Stimulated activated CD8-positive, alpha-beta memory T cell treated with anti-CD3 and anti-CD28 coated beads, Interleukin-2, amount 100 ng/mL, for 48 hours (primary cell): ENCODE results near the gene TMPRSS7.

ENCODE experiments used
- DNase-seq, 2 donors: peaks; one replicate each; pipeline ENCODE4 v3.0.0-alpha.2; 2020; ENCODE audit warnings: low read depth in 2 of 2

Gene TMPRSS7, protein sequence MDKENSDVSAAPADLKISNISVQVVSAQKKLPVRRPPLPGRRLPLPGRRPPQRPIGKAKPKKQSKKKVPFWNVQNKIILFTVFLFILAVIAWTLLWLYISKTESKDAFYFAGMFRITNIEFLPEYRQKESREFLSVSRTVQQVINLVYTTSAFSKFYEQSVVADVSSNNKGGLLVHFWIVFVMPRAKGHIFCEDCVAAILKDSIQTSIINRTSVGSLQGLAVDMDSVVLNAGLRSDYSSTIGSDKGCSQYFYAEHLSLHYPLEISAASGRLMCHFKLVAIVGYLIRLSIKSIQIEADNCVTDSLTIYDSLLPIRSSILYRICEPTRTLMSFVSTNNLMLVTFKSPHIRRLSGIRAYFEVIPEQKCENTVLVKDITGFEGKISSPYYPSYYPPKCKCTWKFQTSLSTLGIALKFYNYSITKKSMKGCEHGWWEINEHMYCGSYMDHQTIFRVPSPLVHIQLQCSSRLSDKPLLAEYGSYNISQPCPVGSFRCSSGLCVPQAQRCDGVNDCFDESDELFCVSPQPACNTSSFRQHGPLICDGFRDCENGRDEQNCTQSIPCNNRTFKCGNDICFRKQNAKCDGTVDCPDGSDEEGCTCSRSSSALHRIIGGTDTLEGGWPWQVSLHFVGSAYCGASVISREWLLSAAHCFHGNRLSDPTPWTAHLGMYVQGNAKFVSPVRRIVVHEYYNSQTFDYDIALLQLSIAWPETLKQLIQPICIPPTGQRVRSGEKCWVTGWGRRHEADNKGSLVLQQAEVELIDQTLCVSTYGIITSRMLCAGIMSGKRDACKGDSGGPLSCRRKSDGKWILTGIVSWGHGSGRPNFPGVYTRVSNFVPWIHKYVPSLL

DNA sequence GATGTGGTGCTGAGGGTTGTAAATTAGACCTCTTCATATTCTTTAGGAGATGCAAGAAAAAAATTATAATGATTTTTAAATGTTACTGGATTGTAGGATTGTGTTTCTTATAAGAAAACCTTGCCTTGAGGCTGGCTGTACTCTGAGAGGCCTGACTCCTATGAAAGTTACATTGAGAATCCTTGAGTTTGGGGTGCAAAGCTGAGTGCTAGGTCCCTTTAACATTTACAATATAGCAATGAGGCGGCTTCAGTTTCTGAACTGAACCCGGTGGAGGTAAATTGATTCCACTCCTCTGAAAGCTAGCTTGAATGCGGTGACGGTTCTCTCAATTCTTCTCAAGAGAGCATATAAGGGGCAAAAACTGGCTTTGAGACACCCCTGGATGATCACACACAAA is at the start of gene TMPRSS7:
TSS of gene TMPRSS7 (plus strand) at position 301 of the 400 bp plus-strand sequence. CDS start 110 bp downstream, outside the sequence.
- no peak for DNase-seq

- no peak for DNase-seq
Measured at GRCh38 chr3:111986800-111987199, 47.7 kb upstream of the TMPRSS7 start.

DNA sequence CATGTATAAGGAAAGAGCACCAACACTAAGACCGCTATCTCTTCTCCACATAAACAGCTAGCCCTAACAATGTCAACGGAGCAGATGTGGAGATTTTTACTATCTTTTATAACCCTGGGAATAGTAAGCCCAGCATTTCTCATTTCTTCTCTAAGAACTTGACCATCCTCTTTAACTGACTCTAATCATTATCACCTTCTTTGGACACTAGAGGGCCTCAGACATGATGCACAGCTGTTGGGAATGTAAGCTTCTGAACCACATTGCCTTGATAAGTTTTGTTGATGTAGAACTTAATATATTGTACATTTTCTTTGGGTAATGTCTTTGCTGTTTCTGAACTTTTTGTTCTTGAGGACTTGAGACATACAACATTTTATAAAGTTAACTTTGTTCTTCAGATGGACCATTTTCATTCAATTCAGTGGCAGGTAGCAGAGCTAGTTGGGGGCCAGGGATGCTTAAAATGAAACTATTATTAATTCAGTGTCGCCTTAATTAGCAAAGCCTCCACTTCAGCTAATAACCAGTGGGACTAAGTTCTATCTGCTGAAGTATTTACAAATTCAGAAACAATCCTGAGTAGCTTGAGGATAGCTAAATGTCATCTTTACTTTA is 45.4 kb upstream of the TMPRSS7 start:
- DNase-seq: no peak

DNA sequence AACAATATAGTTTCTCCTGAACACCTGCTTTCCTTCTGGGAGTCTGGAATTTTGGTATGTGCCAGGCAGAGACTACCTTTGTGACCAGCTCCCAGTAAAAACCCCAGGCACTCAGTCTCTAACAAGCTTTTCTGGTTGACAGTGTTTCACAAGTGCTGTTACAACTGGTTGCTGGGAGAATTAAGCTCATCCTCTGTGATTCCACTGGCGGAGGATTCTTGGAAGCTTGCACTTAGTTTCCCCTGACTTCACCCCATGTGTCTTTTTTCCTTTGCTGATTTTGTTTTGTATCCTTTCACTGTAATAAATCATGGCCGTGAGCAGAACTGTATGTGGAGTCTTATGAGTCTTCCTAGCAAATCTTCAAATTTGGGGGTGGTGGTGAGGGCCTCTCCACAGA is 41.5 kb upstream of the TMPRSS7 start:
- DNase-seq: no peak

DNA sequence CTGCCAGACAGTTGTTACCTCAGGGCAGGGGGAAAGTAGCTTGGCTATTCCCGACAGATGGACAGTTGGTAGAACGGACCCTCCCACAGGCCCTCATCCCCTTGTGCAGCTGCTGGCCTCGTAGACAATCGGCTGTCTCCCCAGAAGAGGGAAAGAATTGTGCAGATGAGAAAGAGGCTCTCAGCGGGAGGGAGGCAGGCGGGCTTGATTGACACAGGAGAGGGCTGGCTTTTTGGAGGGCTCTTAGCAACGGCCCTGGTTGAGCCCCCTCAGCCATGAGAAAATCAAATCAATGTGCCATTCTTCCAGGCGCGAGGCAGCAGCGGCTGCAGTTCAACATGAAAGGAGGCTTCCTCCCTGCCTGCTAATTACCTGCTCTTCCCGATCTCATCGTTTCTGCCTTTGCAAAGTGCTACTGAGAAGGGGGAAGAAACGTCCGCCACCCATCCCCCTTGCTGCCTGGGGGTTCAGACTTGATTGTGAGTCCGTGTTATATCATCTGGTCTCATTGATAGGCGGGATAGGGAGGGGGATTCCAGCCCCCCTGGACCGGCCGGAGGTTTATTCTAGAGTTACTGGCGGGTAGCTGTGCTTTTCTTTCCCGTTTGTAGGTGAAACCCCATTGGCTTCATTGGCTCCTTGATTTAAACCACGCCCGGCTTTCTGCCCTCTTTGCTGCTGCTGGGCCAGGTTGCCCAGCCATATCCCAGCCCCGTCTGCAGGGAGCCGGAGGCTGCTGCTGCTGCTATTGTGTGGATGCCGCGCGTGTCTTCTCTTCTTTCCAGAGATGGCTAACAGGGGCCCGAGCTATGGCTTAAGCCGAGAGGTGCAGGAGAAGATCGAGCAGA is 35.7 kb upstream of the TMPRSS7 start, which contains the start of gene TAGLN3:
TSS of gene TAGLN3 (plus strand) at position 287 of the 848 bp plus-strand sequence. CDS start at position 788, 501 bp downstream.
- no peak for DNase-seq

- no peak for DNase-seq
Measured at GRCh38 chr3:111999484-112000324, 34.8 kb upstream of the TMPRSS7 start.

- no peak for DNase-seq
Measured at GRCh38 chr3:112000367-112000771, 34.2 kb upstream of the TMPRSS7 start.

DNA sequence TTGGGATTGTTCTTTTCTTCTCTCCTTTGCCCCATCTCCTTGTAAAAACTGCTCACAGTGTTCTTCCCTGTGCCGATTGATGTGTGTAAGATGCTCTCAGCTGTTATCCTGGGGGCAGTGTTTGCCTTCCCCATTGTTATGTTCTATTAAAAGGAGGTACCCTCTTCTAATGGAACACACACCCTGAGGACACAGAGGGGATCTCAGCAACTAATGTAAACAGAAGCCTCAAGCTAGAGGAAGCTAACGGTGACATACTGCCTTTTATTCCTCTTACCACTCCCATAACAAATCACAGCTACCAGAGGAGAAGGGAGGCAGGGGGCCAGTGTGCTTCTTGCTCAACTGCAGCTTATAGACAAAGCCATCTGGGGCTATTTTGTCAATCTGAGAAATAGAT is 33.6 kb upstream of the TMPRSS7 start:
- DNase-seq: no peak

DNA sequence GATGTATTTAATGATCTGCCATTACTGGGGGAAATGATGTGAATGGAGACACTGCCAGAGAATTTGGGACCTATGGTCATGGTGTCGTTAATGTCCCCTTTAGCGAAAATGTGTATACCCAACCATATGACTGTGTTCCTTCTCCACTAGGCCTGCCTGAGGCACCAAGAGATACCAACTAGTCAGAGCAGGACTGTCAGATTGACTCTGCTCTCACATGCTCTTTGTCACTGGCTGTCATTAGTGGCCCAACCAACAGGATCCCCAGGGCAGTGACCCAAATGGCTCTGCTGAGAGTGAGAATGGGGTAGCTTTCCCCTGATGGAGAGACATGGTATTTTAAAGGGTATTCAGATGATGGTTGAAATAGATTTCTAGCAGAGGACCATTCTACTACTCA is 33.0 kb upstream of the TMPRSS7 start:
- DNase-seq: no peak

DNA sequence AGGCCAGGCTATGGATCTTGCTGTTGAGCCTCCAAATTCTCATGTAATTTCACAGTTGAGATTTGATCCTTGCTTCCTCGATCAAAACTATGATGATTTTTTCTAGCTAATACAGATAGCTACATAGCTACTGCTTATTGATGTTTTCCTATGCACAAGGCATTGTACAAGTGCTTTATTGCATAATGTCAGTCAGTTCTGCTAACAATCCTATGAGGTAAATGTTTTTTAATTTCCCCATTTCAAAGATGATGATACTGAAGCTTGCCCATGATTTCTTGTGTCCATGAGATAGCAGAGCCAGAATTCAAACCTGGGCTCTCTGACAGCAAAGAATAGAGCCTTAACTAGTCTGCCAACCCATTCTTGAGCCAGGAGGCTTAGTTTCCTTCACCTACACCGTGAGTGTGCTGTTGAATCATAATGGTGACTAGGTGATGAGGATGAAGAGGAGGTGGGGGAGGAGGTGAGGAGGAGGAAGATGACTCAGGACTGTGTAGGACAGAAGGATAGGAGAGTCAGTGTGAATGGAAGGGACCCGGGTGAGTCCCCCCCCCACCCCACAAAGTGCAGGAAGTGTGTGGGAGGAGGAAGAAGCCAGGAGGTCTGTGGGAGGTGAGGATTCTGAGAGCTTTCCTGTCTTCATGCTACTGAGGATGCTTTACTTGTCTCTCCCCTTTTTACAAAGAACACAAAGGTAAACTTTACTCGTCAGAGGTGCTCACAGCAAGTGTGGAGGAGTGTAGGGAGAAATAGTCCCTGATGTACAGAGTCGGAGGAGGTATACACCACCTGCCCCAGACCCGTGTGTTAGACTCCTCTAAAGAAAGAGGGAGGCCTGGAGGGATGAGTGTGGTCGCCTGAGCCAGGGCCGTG is 32.2 kb upstream of the TMPRSS7 start:
- no peak for DNase-seq

- no peak for DNase-seq
Measured at GRCh38 chr3:112003321-112004080, 31.0 kb upstream of the TMPRSS7 start.

GRCh38 chr3:112004187-112004586 is 30.3 kb upstream of the TMPRSS7 start:
- no peak for DNase-seq

GRCh38 chr3:112004669-112005068 is 29.9 kb upstream of the TMPRSS7 start:
- no peak for DNase-seq

- DNase-seq: no peak
Measured at GRCh38 chr3:112005091-112005672, 29.4 kb upstream of the TMPRSS7 start.

DNA sequence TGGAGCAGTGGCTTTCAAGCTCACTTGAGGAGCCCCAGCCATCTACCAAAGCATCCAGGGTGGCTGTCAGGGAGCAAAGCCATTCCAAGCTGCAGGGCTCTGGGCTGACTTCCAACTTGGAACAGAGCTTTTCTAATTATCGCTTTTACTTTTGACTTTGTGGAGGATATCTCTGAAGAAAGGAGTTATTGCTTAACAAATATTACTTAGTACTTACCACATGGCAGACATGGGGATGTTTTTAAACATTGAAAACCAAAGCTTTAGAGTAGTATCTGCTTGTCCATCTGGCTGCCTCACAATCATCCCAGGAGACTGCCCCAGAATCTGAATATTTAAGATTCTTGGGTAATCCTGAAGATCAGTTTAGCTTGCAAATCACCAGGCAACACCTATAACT is 26.9 kb upstream of the TMPRSS7 start:
- DNase-seq: no peak

DNA sequence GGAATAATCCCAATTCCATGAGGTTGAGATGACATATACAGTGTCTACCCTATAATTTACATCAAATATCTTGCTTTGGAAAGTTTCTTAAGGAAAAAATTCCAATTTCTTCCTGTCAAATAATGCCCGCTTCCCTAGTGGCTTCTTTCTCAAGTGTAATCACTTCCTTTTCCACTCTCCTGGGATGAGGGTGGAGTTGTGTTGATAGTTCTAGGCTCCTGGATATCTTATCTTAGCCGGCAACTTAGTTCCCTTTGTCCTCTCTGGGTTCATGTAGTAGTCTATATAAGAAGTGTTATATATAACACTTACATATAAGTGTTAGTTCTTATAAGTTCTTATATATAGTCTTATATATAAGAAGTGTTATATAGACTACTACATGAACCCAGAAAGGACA is 24.9 kb upstream of the TMPRSS7 start:
- no peak for DNase-seq

DNA sequence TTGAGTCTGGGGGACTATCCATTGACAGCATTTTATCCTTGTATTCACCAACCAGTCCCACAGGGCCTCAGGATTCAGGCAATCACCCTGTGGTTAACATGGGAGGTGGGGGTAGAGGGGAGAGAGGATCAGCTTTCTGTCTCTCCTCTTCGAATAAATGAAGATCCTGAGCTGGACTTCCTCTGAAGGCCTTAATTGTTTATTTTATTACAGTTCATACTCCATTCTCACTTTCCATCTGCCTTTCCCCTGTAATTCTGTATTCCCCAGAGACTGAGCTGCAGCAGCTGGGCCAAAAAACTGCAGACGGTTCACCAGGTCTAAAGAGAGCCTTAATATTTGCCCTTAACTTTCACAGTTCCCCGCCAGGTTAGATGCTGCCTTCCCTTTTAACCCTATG is 23.9 kb upstream of the TMPRSS7 start:
- no peak for DNase-seq

GRCh38 chr3:112011376-112011940 is 23.1 kb upstream of the TMPRSS7 start:
- no peak for DNase-seq
